Neural crest cell (in vitro differentiated cells): ENCODE results near the gene TST. TPM values are rescaled to one million over a fixed set of nuclear protein-coding genes. Genes with fewer than 3 reads are reported as not detected.

Experiments used
- DNase-seq: peaks from one replicate; pipeline ENCODE4 v3.0.0; 2021; ENCODE audit warnings: low read depth, mixed read lengths, low spot score
- H3K27ac Mint-ChIP-seq: one replicate; pipeline ENCODE4 v1.8.0; 2021; ENCODE audit warnings: mild to moderate bottlenecking, mixed read lengths; ENCODE audit not compliant: unreplicated experiment
- H3K27me3 Mint-ChIP-seq: 2 replicates; pipeline ENCODE4 v1.8.0; 2021; ENCODE audit warnings: low read depth, mild to moderate bottlenecking, mixed read lengths
- H3K36me3 Mint-ChIP-seq: 2 replicates; pipeline ENCODE4 v1.8.0; 2021; ENCODE audit warnings: low read depth, mild to moderate bottlenecking, mixed read lengths
- H3K4me1 Mint-ChIP-seq: 2 replicates; pipeline ENCODE4 v1.8.0; 2021; ENCODE audit warnings: mixed read lengths
- H3K4me3 Mint-ChIP-seq: one replicate; pipeline ENCODE4 v1.8.0; 2021; ENCODE audit warnings: mild to moderate bottlenecking, mixed read lengths
- H3K9me3 Mint-ChIP-seq: 2 replicates; pipeline ENCODE4 v1.8.0; 2021; ENCODE audit warnings: mixed read lengths
- CTCF ChIP-seq: fragments of 200-600 bp; sonication (generic); conservative IDR thresholded peaks from 2 replicates; pipeline ENCODE4 v1.5.0; 2021; ENCODE audit warnings: antibody characterized with exemption, mild to moderate bottlenecking
- total RNA-seq: library from RNA; stranded (reverse); gene quantifications from 2 replicates; pipeline ENCODE4 v1.2.1, GENCODE V29; 2021

Gene TST
- total RNA-seq, 1 donor from 2014 or later, result 31.0 TPM

DNA sequence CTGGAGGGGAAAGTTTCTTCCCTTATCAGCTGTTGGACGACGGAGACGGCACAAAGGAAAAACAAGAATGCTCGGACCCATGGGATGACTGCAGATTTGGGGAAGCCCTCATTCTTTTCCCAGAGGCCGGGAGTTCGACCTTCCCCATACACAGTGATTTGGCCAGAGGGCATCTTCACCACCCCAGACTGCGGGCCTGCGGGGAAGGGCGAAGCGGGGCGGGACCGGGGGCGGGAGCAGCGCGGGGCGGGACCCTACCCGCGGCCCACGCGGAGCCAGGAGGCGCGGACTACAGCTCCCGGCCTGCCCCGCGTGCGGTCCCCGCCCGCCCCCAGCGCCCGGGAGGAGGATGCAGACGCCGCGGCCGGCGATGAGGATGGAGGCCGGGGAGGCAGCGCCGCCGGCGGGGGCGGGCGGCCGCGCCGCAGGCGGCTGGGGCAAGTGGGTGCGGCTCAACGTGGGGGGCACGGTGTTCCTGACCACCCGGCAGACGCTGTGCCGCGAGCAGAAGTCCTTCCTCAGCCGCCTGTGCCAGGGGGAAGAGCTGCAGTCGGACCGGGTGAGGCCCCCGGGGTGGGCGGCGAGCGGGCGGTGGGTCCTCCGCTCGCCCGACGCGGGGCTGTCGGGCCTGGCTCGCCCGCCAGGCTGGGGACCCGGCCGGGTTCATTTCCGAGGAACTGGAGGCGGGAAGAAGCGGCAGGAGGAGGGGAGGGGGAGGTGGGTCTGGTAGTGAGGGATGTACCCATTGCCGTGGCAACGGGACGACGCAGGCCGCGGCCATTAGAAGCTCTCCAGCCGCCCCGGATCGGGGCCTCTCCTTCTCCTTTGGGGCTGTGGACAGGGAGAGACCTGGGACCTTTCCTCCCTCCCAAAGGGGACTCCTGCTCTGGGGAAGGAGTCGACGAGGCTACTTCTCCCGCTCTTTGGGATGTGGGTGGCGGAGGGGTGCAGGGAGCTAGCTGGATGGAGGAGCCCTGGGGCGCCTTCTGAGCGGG lies 32.4 kb upstream of the TST start, which contains the start of gene KCTD17:
TSS of gene KCTD17 (plus strand) at position 352 of the 995 bp plus-strand sequence. CDS start at position 371, 19 bp downstream.
- Mint-ChIP-seq H3K4me3 (peak within 1 kb of the TSS; percentile 89), H3K36me3 (peaks cover 2% of the 10 kb centered on the region), H3K4me1 (peaks cover 8% of the 10 kb centered on the region), H3K9me3 (no peaks in the 10 kb centered on the region), H3K27ac (peak within 1 kb of the TSS; percentile 90), H3K27me3 (no peaks in the 10 kb centered on the region)
- TF ChIP-seq CTCF, result no peak
- peak; percentile 51 for DNase-seq

- TF ChIP-seq CTCF, result no peak
- H3K27ac Mint-ChIP-seq, result no peak overlapping the region
- peak overlapping the region; percentile 89 for H3K4me3 Mint-ChIP-seq
- peaks cover 2% of the 10 kb centered on the region for H3K36me3 Mint-ChIP-seq
- no peaks in the 10 kb centered on the region for H3K27me3 Mint-ChIP-seq
- no peak for DNase-seq
- H3K4me1 Mint-ChIP-seq, result peaks cover 8% of the 10 kb centered on the region
- no peaks in the 10 kb centered on the region for H3K9me3 Mint-ChIP-seq
These were observed 31.7 kb upstream of the TST start for GRCh38 chr22:37050913-37051312.

DNA sequence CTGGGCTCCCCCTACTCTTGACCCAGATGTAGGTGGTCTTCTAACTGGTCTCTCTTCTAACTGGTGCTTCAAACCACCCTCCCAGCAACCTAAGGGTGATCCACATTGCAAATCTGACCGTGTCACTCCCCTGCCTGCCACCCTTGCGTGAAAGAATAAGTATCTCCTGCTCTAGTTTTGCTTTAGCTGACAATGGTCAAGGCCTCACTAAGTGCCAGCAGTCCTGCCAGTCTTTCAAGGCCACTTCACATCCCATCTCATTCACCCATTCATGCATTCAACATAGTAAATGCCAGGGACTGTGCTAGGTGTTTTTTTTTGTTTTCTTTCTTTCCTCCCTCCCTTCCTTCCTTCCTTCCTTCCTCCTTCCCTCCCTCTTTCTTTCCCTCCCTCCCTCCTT lies 30.0 kb upstream of the TST start:
- Mint-ChIP-seq H3K9me3 (no peaks in the 10 kb centered on the region), H3K36me3 (no peaks in the 10 kb centered on the region), H3K27me3 (no peaks in the 10 kb centered on the region), H3K27ac (no peak overlapping the region), H3K4me3 (no peak overlapping the region), H3K4me1 (peaks cover 8% of the 10 kb centered on the region)
- TF ChIP-seq CTCF, result no peak
- no peak for DNase-seq

GRCh38 chr22:37048133-37048532 lies 28.9 kb upstream of the TST start:
- no peaks in the 10 kb centered on the region for H3K9me3 Mint-ChIP-seq
- H3K4me1 Mint-ChIP-seq, result peaks cover 8% of the 10 kb centered on the region
- no peak for DNase-seq
- H3K4me3 Mint-ChIP-seq, result no peak overlapping the region
- no peaks in the 10 kb centered on the region for H3K36me3 Mint-ChIP-seq
- no peaks in the 10 kb centered on the region for H3K27me3 Mint-ChIP-seq
- no peak overlapping the region for H3K27ac Mint-ChIP-seq
- TF ChIP-seq CTCF, result no peak

DNA sequence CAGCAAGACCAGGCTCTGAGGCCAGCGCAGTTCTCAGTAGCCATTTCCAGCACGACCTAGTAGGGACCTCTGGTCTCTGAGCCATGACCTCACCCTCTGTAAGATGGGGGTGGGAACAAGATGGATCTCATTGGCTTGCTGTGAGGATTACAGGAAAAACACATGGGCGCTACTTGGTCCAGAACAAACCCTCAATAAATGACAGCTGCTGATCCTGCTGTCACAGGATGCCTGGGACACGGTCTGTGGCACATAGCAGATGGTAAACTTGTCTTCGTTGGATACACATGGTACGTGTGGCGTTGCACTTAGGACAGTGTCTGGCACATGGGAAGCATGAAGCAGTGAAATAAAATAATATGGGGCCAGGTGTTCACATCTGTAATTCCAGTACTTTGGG lies 27.8 kb upstream of the TST start:
- no peak for DNase-seq
- no peak for TF ChIP-seq CTCF
- no peak overlapping the region for H3K27ac Mint-ChIP-seq

More for the DNA sequence above, 27.8 kb upstream of the TST start:
- H3K4me3 Mint-ChIP-seq, result no peak overlapping the region
- H3K4me1 Mint-ChIP-seq, result no peaks in the 10 kb centered on the region
- H3K9me3 Mint-ChIP-seq, result no peaks in the 10 kb centered on the region
- no peaks in the 10 kb centered on the region for H3K27me3 Mint-ChIP-seq
- no peaks in the 10 kb centered on the region for H3K36me3 Mint-ChIP-seq
